LNCAP (cell line): ENCODE data around the gene CAMK4.

Source experiments
- TF ChIP-seq, protein P1 (sequence below): fragments of 450-650 bp; IDR thresholded peaks from 2 replicates; pipeline ENCODE4 v1.5.1; 2017; ENCODE audit warnings: mild to moderate bottlenecking

CAMK4 gene

DNA sequence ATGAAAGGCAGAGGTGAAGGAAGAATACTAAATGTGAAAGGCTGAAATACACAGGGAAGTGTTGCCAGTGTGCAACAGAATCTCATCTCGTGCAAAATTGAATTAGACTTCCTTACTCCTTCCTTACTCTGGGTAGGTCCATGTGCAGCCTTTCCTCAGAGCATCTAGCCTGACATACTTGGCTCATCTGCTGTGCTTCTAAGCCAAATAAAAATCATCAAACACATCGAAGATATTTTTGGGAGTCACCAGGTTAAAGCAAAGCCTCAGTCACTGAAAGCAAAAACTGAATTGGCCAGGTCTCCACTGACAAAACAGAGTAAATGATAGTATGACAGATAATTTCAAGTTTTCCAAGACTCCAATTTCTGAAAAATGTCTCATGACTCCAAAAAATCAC lies 268.8 kb downstream of the CAMK4 start:
- TF ChIP-seq, protein P1, sequence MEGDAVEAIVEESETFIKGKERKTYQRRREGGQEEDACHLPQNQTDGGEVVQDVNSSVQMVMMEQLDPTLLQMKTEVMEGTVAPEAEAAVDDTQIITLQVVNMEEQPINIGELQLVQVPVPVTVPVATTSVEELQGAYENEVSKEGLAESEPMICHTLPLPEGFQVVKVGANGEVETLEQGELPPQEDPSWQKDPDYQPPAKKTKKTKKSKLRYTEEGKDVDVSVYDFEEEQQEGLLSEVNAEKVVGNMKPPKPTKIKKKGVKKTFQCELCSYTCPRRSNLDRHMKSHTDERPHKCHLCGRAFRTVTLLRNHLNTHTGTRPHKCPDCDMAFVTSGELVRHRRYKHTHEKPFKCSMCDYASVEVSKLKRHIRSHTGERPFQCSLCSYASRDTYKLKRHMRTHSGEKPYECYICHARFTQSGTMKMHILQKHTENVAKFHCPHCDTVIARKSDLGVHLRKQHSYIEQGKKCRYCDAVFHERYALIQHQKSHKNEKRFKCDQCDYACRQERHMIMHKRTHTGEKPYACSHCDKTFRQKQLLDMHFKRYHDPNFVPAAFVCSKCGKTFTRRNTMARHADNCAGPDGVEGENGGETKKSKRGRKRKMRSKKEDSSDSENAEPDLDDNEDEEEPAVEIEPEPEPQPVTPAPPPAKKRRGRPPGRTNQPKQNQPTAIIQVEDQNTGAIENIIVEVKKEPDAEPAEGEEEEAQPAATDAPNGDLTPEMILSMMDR = no peak

DNA sequence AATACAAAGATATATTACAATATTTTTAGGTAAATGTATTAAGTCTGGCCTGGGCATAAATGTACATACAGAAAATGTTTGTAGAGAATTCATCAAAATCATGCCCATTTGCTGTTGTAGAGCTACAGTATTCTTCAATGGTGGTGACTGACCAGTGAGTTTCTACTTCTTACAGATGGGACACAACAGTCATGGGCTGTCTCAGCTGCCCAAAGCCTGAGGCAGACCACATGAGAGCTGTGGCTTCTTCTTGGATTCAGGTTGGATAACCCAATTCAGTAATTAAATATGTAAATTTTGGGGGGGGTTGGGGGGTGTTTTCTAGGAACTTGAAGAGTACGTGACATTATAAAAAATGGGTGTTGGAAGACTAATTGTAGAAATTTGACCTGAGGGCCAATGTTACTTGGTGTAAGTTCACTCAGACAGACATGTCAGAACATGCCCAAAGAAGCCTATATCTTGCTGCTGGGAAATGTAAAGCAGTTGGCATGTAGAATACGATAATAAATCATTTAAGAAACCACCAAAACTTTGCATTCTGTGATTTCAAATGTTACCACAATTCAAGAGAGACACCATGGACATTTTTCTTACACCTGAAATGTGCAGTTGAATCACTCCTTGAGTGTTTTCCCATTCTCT lies 270.3 kb downstream of the CAMK4 start:
- TF ChIP-seq, protein P1 = no peak

DNA sequence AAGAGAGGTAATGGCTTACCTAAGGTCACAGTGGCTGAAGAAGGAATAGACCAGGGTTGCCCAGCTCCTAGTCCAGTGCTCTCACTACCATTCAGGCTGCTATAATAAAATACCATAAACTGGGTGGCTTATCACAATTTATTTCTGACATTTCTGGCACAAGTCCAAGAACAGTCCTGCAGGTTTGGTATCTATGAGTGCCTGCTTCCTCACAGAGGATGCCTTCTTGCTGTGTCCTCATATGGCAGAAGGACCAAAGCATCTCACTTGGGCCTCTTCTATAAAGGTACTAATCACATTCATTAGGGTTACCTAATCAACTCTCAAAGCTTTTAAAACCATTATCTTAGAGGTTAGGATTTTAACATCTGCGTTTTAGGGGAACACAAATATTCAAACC lies 271.0 kb downstream of the CAMK4 start:
- TF ChIP-seq, protein P1 = no peak

DNA sequence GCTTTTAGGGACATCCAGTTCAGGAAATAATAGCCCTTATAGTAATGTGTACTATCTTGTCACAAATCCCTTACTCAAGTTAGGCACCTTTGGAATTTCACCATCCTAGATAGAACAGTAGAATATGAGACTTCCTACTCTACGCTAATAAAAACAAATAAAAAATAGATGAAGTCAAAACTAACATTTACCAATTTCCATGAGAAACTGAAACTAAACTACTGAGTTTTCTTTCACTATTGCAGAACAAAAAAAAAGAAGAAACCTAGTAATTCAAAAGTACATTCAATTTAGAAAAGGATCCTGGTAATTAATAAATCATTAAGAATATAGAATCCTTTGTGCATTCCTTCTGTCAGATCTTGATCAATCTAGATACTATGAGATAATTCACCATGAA lies 274.2 kb downstream of the CAMK4 start:
- TF ChIP-seq, protein P1 = no peak

DNA sequence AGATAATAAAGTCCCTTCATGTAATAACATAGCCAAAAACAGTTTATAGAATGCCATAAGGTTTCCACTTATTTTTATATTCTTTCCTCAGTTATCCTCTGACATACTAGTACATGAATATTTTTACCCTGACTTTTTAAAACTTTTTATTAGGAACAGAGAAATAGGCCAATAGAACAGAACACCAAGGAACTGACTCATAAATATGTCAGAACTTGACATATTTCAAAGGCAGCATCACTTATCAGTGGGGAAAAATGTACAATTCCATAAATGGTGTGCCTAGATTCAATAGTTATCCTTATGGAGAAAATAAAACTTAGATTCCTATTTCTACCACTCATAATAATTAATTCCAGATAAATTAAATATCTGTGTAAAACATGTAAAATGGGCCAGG lies 278.8 kb downstream of the CAMK4 start:
- TF ChIP-seq, protein P1 = no peak

DNA sequence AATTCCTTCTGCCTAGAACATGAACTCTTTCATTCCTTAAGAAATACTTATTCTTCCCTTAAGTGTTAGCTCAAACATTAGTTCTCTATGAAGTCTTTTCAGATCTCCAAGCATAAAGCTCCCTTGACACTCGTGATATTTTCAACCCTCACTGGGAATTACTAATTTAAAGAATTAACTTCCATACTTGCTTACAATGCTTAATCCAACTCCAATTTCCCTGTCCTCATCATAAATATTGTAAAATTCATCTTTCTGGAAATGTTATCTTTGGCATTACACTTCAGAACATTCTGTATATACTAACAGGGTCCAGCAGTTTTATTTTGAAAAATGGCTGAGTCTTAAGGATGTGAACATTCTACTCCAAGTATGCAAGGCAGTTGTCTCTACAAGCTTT lies 280.9 kb downstream of the CAMK4 start:
- TF ChIP-seq, protein P1 = no peak

DNA sequence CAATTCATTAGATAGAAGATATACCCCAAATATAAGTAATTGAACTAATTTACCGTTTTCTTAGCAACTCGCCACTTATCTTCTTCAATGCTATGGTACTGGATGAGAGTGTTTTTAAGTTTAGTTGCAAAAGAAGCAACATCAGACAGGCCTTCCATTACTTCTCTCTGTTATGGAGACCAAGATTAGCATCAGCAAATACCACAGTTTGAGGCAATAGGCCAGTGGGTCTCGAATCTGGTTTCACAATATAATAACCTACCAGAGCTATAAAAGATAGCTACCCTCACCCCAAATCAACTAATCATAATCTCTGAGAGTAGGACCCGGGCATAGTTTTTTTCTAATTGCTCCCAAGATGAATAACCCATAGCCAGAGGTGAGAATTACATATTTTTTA lies 283.1 kb downstream of the CAMK4 start:
- TF ChIP-seq, protein P1 = no peak

DNA sequence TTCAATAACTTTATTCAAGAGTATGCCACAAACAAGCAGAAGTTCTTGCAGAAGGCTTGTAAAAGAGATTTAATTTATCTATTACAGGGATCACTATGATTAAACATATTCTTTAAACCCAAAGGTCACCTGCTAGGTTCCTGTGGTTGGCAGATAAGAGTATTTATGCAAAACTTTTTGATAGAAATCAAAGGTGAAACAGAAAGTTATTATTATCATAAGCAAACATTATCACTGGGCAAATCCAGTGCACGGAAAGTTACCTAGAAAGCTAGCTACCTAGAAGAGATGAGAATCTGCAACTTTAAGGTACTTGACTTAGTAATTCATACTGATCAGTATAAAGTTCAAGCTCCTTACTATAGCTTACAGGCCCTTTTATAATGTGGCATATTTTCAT lies 284.9 kb downstream of the CAMK4 start:
- TF ChIP-seq, protein P1 = no peak
